Inflammatory macrophage (primary cell): ENCODE data around the gene SUPT3H.
A peak's percentile ranks its signal among the peaks of the same experiment; 100 is the strongest.
"Not testable (repeated sequence)": the region's sequence is repeated elsewhere in the genome, so short reads cannot be mapped to it uniquely, and the experiment has no call there.

Experiments used
- DNase-seq, 2 donors: peaks; one replicate each; pipeline ENCODE4 v3.0.0-alpha.2; 2020 to 2022

The SUPT3H gene

GRCh38 chr6:45174045-45174444 lies 203.7 kb downstream of the SUPT3H start:
- DNase-seq, result no peak

- no peak for DNase-seq
Measured at GRCh38 chr6:45171380-45171779, 206.4 kb downstream of the SUPT3H start.

DNA sequence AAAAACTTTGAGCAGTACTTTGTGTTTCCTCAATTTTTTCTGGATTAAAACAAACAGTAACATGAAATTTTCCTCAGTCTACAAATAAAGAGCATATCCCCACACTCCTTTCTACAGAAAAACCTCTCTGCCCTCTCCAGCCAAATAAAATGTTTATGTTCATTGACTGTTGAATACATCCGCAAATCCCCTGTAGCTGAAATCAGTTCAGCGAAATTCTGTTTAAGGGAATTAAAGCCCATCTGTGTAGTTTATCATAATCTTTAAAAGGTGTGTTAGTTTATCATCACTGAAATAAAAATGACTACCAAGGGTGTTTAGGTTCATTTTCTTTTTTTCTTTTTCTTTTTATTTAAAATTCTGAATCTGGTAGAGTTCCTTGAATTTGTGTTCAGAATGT lies 207.4 kb downstream of the SUPT3H start:
- DNase-seq, result no peak

DNA sequence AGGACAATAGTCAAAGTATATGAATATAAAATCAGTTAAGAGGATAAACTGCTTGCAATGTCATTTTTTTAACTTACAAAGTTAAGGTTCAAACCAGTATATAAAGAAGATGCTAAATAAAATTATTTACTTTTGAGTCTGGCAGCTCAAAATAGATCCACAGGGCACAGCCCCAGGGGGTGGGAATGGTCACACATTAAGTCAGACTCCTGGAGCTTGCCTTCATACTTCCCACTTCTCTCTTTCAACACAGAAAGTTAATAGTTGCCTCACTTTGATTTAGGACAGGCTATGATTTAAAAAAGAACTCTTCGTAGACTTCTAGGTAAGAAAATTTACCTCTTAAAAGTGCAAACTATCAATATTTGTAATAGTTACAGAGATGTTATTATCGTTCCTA lies 207.9 kb downstream of the SUPT3H start:
- peak in 1 of 2 donors; percentile 28 for DNase-seq

- no peak for DNase-seq
Measured at GRCh38 chr6:45163952-45164766, 213.6 kb downstream of the SUPT3H start.

DNA sequence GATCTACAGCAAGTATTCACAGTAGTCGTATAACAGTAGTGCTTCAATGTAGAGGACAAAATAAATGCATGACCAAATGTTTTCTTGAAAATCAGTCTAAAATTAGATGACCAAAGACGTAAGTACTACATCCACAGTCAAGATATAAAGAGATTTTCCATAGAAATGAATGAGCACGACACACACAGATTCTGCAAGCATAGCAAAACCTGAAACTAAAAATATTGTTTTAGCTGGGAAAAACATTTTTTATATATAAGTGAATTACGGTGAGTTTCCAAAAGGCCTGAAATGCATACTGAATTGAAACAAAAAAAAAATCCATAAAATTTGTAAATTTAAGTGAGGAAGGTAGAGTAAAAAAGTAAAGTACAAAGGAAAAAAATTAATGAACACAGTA lies 217.4 kb downstream of the SUPT3H start:
- DNase-seq, result no peak

- no peak for DNase-seq
Measured at GRCh38 chr6:45156075-45156474, 221.7 kb downstream of the SUPT3H start.

- no peak for DNase-seq
Measured at GRCh38 chr6:45155341-45155894, 222.3 kb downstream of the SUPT3H start.

DNA sequence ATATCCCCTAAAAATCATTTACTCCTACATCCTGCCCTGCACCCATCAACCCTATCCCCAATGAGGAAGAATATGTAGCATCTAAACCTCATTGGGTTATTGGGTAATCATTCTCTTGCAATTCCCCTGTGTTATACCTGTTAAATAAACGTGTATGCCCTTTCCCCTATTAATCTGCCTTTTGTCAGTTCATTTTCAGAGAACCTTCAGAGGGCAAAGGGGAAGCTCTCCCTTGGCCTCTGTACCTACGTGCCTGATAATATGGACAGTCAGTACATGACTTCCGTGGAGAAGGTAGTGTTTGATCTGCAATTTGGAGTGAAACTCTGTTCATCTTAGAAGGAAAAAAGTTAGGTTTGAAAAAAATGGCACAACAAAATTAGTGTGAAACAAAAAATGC lies 223.1 kb downstream of the SUPT3H start:
- DNase-seq, result no peak

GRCh38 chr6:45148711-45149341 lies 228.9 kb downstream of the SUPT3H start:
- DNase-seq, result no peak

GRCh38 chr6:45148278-45148677 lies 229.5 kb downstream of the SUPT3H start:
- DNase-seq, result peak in 1 of 2 donors; percentile 16

DNA sequence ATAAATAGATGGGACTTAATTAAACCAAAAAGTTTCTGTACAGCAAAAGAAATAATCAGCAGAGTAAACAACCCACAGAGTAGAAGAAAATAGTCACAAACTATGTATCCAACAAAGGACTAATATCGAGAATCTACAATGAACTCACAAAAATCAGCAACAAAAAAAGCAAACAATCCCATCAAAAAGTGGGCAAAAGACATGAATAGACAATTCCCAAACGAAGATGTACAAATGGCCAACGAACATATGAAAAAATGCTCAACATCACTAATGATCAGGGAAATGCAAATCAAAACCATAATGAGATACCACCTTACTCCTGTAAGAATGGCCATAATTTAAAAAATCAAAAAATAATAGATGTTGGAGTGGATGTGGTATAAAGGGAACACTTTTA lies 232.1 kb downstream of the SUPT3H start:
- not testable (repeated sequence) for DNase-seq

DNA sequence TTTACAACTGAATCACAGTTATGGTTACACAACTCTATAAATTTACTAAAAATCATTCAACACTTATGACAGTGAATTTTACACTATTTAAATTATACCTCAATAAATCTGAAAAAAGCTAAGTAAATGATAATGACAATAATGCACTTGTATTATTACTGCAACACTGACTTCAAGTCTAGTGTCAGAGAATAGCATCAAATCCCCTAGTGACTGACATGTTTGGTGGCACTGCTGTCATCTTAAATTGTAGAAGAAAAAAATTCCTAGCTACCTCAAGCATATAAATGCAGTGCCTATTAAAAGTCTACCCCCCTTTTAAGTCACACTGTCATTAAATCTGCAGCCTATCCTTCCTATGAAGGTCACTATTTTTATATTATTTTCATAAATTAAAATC lies 239.0 kb downstream of the SUPT3H start:
- DNase-seq, result no peak

- no peak for DNase-seq
Measured at GRCh38 chr6:45136495-45136894, 241.2 kb downstream of the SUPT3H start.

DNA sequence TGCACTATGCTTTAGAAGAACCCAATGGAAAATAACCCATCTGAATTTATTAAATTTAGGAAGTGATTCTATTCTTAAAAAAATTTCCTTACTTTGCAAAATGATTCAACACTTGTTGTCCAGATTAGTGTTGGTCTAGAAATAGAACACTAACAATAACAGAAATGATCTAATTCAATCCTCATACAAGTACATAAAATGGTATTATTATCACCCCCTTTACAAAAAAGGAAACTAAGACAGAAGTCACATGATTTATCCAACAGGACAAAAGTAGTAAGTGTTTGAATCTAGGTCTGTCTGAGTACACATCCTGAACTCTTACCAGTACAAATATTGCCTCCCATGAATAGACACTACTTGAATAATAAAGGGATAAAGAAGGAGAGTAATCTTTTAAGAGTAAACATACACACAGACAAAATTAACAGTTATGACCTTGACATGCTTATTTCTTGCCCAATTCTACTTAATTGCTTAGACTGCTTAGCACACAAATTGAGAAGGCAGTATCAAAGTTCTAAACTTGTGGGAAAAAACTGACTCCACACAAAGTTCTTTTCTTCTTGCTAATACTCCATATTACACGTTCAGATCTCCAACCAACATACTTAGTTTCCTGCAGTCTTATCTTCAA lies 245.0 kb downstream of the SUPT3H start:
- peak in 1 of 2 donors; percentile 11 for DNase-seq

DNA sequence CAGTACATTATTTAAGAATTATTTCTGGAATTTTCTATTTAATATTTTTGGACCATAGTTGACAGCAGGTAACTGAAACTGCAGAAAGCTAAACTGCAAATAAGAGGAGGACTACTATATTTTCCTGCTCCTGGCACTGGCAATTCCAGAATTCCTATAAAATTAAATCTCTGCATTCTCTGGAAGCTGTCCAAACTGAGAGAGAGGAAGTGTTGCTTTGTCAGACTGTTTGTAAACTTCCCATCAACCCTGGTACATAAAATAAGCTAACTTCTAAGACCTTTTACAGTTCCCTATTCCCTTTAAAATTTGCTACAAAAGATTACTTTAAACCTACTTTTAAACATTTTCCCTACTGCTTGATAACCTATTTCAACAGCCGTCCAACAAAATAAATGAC lies 245.7 kb downstream of the SUPT3H start:
- DNase-seq, result peak; percentile 16 to 27

GRCh38 chr6:45129051-45129450 lies 248.7 kb downstream of the SUPT3H start:
- no peak for DNase-seq

- DNase-seq, result no peak
Measured at GRCh38 chr6:45127185-45127584, 250.5 kb downstream of the SUPT3H start.

DNA sequence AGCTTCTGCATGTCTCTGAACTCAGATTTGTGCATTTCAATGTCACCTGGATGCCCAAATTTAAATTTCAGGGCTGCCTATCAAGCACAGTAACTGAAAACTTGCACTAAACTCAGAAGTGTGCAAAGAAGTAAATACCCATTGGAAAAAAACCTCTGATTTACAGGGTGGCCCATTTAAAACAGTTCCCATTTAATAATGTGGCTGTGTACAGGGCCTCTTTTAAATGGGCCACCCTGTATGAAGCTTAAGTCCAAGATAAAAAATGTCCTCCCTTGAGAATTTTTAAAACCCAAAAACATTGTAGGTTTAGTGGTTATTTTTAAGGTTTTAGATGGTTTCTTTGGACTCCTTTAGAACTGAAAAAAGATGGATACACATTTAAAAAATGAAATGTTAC lies 251.7 kb downstream of the SUPT3H start:
- no peak for DNase-seq

GRCh38 chr6:45123023-45123422 lies 254.7 kb downstream of the SUPT3H start:
- no peak for DNase-seq

- DNase-seq, result no peak
Measured at GRCh38 chr6:45118754-45119153, 259.0 kb downstream of the SUPT3H start.

GRCh38 chr6:45116714-45117410 lies 260.9 kb downstream of the SUPT3H start:
- no peak for DNase-seq

DNA sequence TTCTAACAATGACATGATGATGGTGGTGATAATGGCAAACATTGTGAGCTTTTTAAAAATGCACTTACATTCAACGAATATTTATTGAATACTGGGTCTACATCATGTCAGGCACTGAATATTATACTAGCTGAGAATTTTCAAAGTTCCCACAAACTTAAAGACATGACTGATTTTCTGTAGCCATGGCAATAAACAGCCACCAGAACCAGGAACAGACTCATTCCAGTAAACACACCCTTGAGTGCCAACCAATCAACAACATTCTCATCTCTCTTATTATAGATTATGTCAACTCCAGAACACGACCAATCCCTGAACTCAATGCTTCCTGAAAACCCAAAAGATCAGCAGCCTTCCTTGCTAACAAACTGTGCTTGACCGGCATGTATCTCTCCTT lies 262.0 kb downstream of the SUPT3H start:
- peak in 1 of 2 donors; percentile 9 for DNase-seq
